ENCODE measurements around the gene ZNF787.

Gene ZNF787

DNA sequence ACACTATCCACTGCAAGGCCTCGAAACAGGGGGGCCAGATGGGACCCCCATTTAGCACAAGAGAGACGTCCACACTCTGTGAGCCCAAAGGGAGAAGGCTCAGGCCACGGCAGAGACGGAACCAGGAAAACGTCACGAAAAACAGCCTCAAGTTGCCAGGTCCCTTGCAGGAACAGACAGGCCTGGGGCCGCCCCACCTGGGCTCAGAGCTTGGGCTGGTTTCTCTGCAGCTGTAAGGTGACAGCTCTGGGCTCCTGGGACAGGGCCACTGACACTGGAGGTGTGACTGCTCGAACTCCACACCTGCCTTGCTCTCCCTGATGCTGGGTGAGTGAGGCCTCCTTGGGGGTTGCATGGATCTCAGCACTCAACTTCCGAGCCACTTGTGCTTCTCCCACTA lies 3.2 kb downstream of the ZNF787 start:
- TF ChIP-seq, protein P1, sequence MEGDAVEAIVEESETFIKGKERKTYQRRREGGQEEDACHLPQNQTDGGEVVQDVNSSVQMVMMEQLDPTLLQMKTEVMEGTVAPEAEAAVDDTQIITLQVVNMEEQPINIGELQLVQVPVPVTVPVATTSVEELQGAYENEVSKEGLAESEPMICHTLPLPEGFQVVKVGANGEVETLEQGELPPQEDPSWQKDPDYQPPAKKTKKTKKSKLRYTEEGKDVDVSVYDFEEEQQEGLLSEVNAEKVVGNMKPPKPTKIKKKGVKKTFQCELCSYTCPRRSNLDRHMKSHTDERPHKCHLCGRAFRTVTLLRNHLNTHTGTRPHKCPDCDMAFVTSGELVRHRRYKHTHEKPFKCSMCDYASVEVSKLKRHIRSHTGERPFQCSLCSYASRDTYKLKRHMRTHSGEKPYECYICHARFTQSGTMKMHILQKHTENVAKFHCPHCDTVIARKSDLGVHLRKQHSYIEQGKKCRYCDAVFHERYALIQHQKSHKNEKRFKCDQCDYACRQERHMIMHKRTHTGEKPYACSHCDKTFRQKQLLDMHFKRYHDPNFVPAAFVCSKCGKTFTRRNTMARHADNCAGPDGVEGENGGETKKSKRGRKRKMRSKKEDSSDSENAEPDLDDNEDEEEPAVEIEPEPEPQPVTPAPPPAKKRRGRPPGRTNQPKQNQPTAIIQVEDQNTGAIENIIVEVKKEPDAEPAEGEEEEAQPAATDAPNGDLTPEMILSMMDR (conservative IDR thresholded peaks at IDR 0.05; ENCODE audit: low read length) = no peak
- H3K4me3 ChIP-seq (ENCODE audit: low read length) = no peak overlapping the region
- DNase-seq (ENCODE audit: low read depth) = no peak

DNA sequence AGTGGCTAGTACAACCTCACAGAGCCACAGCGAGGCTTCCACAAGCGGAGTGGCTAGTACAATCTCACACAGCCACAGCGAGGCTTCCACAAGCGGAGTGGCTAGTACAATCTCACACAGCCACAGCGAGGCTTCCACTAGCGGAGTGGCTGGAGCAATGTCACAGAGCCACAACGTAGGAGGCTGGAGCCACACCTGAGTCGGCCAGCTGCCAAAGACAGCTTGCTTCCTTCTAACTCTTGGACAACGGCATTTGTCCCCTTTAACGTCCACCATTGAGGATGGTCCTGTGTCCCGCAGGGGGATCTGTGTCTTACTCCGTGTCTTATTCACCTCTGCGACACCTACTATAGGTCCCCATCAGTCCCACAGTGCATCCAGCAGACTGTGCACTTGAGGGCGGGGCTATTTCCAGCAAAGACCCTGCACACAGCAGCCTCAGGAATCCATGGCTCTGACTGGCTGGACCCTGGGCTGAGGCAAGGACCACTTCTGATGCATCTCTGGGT lies 3.7 kb downstream of the ZNF787 start:
- no peak overlapping the region for H3K4me3 ChIP-seq (ENCODE audit: low read length)
- TF ChIP-seq, protein P1 (conservative IDR thresholded peaks at IDR 0.05; ENCODE audit: low read length) = no peak
- DNase-seq (ENCODE audit: low read depth) = no peak

DNA sequence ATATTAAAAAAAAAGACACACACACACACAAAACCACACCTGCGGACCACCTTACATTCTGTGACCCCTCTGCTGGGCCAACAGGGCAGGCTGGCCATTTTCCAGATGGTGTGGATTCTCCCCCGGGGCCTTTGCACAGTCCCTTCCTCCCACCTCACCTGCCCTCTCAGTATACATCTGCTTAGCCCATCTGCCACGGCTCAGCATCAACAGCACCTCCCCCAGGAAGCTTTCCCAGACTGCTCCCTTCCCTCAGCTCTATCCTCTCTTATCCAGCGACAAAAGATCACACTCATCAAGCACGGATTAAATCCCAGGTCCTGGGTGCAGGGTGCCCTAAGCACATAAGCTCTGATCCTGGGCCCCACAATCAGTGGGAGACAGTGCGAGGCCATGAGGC lies 4.5 kb downstream of the ZNF787 start:
- TF ChIP-seq, protein P1 (conservative IDR thresholded peaks at IDR 0.05; ENCODE audit: low read length) = no peak
- DNase-seq (ENCODE audit: low read depth) = no peak
- no peak overlapping the region for H3K4me3 ChIP-seq (ENCODE audit: low read length)

DNA sequence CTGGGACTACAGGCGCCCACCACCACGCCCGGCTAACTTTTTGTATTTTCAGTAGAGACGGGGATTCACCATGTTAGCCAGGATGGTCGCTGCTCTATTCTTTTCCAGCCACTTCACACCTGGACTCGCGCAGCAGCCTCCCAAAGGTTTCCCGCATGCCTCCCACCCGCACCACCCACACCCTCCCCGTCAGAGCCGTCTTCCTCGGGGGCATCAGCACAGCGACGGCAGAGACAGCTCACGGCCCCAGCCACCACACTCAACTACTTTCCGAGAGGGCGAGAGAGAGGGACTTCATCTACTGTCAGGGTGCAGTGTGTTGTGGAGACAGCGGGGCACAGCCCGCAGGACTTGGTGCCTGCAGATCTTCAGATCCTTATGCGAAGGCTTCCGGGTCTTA lies 5.6 kb downstream of the ZNF787 start:
- no peak overlapping the region for H3K4me3 ChIP-seq (ENCODE audit: low read length)
- no peak for DNase-seq (ENCODE audit: low read depth)
- TF ChIP-seq, protein P1 (conservative IDR thresholded peaks at IDR 0.05; ENCODE audit: low read length) = no peak

DNA sequence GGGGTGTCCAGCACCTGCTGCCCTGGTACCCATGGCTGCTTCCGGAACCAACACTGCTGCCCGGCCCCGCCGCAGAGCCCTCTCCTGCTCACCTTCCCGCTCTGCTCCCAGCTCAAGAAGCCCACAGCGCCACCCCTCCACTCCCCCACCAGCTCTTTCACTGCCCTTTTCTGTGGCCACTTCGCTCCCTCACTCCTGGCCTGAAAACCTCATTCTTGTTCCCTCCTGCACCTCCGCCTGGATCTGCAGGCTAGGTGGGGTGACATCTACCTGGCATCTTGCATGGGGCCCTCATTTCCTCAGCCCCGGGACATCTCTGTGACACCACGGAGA lies 6.4 kb downstream of the ZNF787 start:
- TF ChIP-seq, protein P1 (conservative IDR thresholded peaks at IDR 0.05; ENCODE audit: low read length) = no peak
- no peak overlapping the region for H3K4me3 ChIP-seq (ENCODE audit: low read length)
- DNase-seq (ENCODE audit: low read depth) = no peak

DNA sequence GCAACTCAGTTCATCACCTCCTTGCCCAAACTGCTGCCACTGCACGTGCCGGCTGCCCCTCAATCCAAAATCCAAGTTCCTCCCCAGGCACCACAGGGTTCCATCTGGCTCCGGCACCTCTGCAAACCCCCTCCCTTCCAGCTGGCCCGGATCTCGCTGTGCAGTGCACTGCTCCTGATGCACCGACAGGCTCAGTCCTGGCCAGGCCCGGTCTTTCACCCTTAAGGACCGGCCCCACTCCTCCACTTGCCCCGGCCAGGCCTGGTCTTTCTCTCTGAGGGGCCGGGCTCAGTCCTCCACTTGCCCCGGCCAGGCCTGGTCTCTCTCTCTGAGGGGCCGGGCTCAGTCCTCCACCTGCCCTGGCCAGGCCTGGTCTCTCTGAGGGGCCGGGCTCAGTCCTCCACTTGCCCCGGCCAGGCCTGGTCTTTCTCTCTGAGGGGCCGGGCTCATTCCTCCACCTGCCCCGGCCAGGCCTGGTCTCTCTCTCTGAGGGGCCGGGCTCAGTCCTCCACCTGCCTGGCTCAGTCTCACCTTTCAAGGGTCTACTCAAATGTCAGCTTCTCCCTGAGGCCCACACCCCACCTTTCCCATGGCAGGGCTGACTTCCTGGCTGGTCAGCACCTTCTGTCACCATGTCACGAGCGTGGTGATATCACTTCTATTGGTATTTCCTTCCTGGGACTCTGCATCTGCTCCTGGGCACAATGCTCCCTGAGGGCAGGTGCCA lies 6.9 kb downstream of the ZNF787 start:
- H3K4me3 ChIP-seq (ENCODE audit: low read length) = no peak overlapping the region
- no peak for DNase-seq (ENCODE audit: low read depth)
- TF ChIP-seq, protein P1 (conservative IDR thresholded peaks at IDR 0.05; ENCODE audit: low read length) = no peak

DNA sequence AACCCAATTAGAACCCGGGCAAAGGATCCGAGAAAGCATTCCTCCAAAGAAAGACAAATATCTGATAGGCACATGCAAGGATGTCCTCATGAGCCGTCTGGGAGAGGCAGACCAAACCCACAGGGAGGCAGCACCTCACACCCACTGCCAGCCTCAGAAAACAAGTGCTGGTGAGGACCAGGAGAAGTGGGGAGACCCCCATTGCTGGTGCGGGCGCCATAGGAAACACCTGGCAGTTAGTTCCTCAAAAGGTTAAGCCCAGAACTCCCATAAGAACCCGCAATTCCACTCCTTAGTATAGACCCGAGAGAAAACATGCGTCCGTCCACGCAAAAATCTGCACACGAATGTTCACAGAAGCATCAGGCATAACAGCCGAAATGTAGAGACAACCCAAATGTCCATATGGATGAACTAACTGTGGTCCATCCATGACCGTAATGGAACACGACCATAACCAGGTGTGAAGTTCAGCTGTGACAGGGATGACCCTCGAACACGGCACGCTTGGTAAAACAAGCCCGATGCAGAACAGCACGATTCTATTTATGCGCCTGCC lies 7.9 kb downstream of the ZNF787 start:
- H3K4me3 ChIP-seq (ENCODE audit: low read length) = no peak overlapping the region
- TF ChIP-seq, protein P1 (conservative IDR thresholded peaks at IDR 0.05; ENCODE audit: low read length) = no peak
- no peak for DNase-seq (ENCODE audit: low read depth)

Data from AG10803 (cell line).